Skeletal muscle cell (primary cell): ENCODE data around the gene MYBPC3.

Experiments used
- DNase-seq: peaks from one replicate; pipeline ENCODE4 v3.0.0-alpha.2; 2010; ENCODE audit warnings: low read depth
- H3K4me3 ChIP-seq: 2 replicates; pipeline ENCODE4 v1.5.1; 2011; ENCODE audit warnings: low read depth, mild to moderate bottlenecking, control low read depth, low read length, moderate library complexity

MYBPC3 gene

DNA sequence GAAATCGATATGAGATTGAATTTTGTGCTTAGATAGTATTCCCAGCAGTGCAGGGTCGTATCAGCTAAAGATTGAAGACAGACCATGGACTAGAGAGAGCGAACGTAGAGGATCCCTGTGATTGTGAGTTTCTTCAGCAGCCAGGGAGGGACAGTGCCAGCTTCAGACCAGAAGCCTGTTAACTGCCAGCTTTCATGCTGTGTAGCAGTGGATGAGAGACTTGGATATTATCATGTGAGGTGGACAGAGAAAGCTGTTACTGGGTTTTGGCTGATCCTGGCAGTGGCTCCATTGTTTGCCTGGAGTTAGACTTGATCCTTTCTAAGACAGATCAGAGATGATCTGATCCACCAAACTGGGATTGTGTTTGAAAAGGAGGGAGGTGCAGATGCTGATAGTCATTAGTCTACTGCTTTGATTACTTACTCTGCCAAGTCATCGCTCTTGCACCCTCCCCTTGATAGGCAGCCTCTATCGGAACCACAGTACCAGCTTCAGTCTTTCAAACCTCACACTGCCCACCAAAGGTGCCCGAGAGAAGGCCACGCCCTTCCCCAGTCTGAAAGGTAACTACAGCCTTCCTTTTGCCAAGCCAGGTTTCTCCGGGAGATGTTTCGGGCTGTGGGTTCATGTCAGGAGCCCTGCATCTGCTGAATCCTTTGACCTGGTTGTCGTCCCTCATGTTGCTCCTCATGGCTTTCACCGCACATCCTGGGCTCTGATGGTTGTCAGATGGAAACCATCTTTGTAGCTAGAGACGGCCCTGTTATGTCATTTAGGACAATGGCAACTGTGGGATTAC, 66.3 kb downstream of the MYBPC3 start:
- no peak overlapping the region for H3K4me3 ChIP-seq
- DNase-seq, result no peak

GRCh38 chr11:47284151-47284550, 68.4 kb downstream of the MYBPC3 start:
- DNase-seq, result no peak
- no peak overlapping the region for H3K4me3 ChIP-seq

GRCh38 chr11:47282462-47282861, 70.0 kb downstream of the MYBPC3 start:
- no peak overlapping the region for H3K4me3 ChIP-seq
- DNase-seq, result no peak
